Fibroblast of pulmonary artery (primary cell): ENCODE measurements around the gene RANBP2.

Experiments used
- DNase-seq: peaks from one replicate; pipeline ENCODE4 v3.0.0-alpha.2; 2010; ENCODE audit warnings: low read depth
- H3K4me3 ChIP-seq: replicated peaks from 2 replicates; pipeline ENCODE4 v1.5.1; 2011; ENCODE audit warnings: low read depth, mild to moderate bottlenecking, control low read depth, low read length, moderate library complexity
- TF ChIP-seq, protein P1 (sequence below): IDR thresholded peaks from 2 replicates; pipeline ENCODE4 v1.5.1; 2011; ENCODE audit warnings: mild to moderate bottlenecking, control low read depth, low read length, inconsistent platforms; ENCODE audit errors: missing control alignments

RANBP2 gene

GRCh38 chr2:108805782-108806181 lies 86.5 kb downstream of the RANBP2 start:
- TF ChIP-seq, protein P1, sequence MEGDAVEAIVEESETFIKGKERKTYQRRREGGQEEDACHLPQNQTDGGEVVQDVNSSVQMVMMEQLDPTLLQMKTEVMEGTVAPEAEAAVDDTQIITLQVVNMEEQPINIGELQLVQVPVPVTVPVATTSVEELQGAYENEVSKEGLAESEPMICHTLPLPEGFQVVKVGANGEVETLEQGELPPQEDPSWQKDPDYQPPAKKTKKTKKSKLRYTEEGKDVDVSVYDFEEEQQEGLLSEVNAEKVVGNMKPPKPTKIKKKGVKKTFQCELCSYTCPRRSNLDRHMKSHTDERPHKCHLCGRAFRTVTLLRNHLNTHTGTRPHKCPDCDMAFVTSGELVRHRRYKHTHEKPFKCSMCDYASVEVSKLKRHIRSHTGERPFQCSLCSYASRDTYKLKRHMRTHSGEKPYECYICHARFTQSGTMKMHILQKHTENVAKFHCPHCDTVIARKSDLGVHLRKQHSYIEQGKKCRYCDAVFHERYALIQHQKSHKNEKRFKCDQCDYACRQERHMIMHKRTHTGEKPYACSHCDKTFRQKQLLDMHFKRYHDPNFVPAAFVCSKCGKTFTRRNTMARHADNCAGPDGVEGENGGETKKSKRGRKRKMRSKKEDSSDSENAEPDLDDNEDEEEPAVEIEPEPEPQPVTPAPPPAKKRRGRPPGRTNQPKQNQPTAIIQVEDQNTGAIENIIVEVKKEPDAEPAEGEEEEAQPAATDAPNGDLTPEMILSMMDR = no peak
- DNase-seq = no peak
- H3K4me3 ChIP-seq = no peak overlapping the region

- TF ChIP-seq, protein P1 = no peak
- DNase-seq = no peak
- H3K4me3 ChIP-seq = no peak overlapping the region
These were observed 87.3 kb downstream of the RANBP2 start for GRCh38 chr2:108806371-108807113.

- H3K4me3 ChIP-seq = no peak overlapping the region
These were observed 90.7 kb downstream of the RANBP2 start for GRCh38 chr2:108809936-108810335.

GRCh38 chr2:108810993-108811957 lies 92.0 kb downstream of the RANBP2 start:
- TF ChIP-seq, protein P1 = no peak
- no peak for DNase-seq
- no peak overlapping the region for H3K4me3 ChIP-seq

More at GRCh38 chr2:108809936-108810335, 90.7 kb downstream of the RANBP2 start:
- TF ChIP-seq, protein P1 = no peak
- DNase-seq = no peak

GRCh38 chr2:108813732-108814131 lies 94.5 kb downstream of the RANBP2 start:
- TF ChIP-seq, protein P1 = no peak
- DNase-seq = peak; percentile 25
- H3K4me3 ChIP-seq = no peak overlapping the region

DNA sequence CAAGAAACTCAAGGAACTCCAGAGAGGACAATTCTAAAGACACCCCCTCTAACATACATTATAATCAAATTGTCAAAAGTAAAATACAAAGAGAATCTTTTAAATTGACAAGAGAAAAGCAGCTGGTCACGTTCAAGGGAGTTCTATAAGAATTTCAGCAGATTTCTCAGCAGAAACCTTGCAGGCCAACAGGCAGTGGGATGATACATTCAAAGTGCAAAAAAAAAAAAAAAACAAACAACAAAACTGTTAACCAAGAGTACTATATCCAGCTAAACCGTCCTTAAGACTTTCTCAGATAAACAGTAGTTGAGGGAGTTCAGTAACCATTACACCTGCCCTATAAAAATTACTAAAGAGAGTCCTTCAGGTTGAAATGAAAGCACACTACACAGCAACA lies 101.2 kb downstream of the RANBP2 start:
- no peak overlapping the region for H3K4me3 ChIP-seq
- TF ChIP-seq, protein P1 = no peak
- no peak for DNase-seq
